SK-N-MC (cell line): ENCODE data around the gene ING5.

Source experiments
- DNase-seq: peaks from one replicate; pipeline ENCODE4 v3.0.0-alpha.2; 2011; ENCODE audit warnings: low read depth, low spot score
- H3K27ac ChIP-seq: fragments of 200-600 bp; sonication (generic); 2 replicates; pipeline ENCODE4 v1.5.1; 2016; ENCODE audit warnings: mixed run types
- H3K36me3 ChIP-seq: fragments of 200-600 bp; sonication (generic); 2 replicates; pipeline ENCODE4 v1.6.1; 2017; ENCODE audit warnings: antibody characterized with exemption, low read length, mixed read lengths; ENCODE audit not compliant: insufficient read depth
- H3K4me3 ChIP-seq: fragments of 200-600 bp; sonication (generic); 2 replicates; pipeline ENCODE4 v1.5.1; 2016
- H3K9ac ChIP-seq: fragments of 200-600 bp; sonication (generic); 2 replicates; pipeline ENCODE4 v1.8.0; 2017; ENCODE audit warnings: mixed run types, mixed read lengths; ENCODE audit not compliant: insufficient read length
- H3K9me3 ChIP-seq: fragments of 200-600 bp; sonication (generic); 2 replicates; pipeline ENCODE4 v1.6.1; 2017; ENCODE audit warnings: low read depth, mild to moderate bottlenecking, antibody characterized with exemption, low read length, moderate library complexity, mixed read lengths
- EZH2 ChIP-seq: fragments of 200-600 bp; sonication (generic); IDR thresholded peaks from one replicate; pipeline ENCODE4 v1.6.1; 2017; ENCODE audit warnings: antibody characterized with exemption
- FOXP2 ChIP-seq: optimal IDR thresholded peaks from 2 replicates; pipeline ENCODE3; 2011; ENCODE audit warnings: mild to moderate bottlenecking, moderate library complexity; ENCODE audit not compliant: insufficient read depth; ENCODE audit errors: extremely low read length, control extremely low read depth
- POLR2AphosphoS5 ChIP-seq: IDR thresholded peaks from 2 replicates; pipeline ENCODE4 v1.6.1; 2012; ENCODE audit warnings: mild to moderate bottlenecking, low read depth, low read length, borderline replicate concordance

Gene ING5

GRCh38 chr2:241701399-241702154 lies at the start of gene ING5:
TSS of gene ING5 (plus strand) at chr2:241702039. CDS start at chr2:241702066, 27 bp downstream.
- H3K36me3 ChIP-seq = peaks cover 21% of the 10 kb centered on the region
- H3K9me3 ChIP-seq = no peaks in the 10 kb centered on the region
- H3K9ac ChIP-seq = peak within 1 kb of the TSS; percentile 95
- H3K4me3 ChIP-seq = peak within 1 kb of the TSS; percentile 94
- DNase-seq = no peak
- TF ChIP-seq POLR2AphosphoS5 = peak; percentile 78
- TF ChIP-seq EZH2 = no peak
- TF ChIP-seq FOXP2 = no peak
- peak within 1 kb of the TSS; percentile 87 for H3K27ac ChIP-seq

- H3K27ac ChIP-seq = no peak overlapping the region
- H3K4me3 ChIP-seq = no peak overlapping the region
- TF ChIP-seq FOXP2 (no peak), POLR2AphosphoS5 (no peak), EZH2 (no peak)
- no peaks in the 10 kb centered on the region for H3K9me3 ChIP-seq
- H3K9ac ChIP-seq = no peak overlapping the region
- H3K36me3 ChIP-seq = peaks cover 29% of the 10 kb centered on the region; the same call in 1 of the 2 replicates
- DNase-seq = no peak
Measured at GRCh38 chr2:241652142-241652541, 49.7 kb upstream of the ING5 start.

- no peak overlapping the region for H3K9ac ChIP-seq
- no peak overlapping the region for H3K4me3 ChIP-seq
- no peak for DNase-seq
- TF ChIP-seq EZH2 (no peak), FOXP2 (no peak), POLR2AphosphoS5 (no peak)
- no peaks in the 10 kb centered on the region for H3K9me3 ChIP-seq
- no peak overlapping the region for H3K27ac ChIP-seq
- peaks cover 31% of the 10 kb centered on the region; the same call in 1 of the 2 replicates for H3K36me3 ChIP-seq
Measured at GRCh38 chr2:241652722-241653121, 49.1 kb upstream of the ING5 start.

DNA sequence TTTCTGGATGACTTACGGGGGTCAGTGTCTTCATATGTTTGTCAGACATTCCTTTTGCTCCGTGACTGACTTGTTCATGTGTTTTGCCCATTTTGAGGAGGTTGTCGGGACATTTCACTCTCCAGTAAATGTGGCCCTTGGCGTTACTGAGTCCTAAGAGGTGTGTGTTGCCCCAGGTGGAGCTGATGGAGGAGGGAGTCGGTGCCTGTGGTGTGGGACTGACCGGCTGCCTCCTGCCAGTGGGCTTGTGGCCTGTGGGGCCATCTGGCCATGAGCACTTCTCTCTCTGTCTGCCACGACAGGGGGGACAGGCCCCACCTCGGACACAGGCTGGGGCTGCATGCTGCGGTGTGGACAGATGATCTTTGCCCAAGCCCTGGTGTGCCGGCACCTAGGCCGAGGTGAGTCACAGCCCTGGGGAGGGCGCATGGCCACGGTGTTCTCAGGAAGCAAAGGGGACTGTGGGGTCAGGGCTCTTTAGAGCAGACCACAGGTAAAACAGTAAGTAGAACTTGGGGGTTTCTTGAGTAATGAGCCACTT lies 48.6 kb upstream of the ING5 start:
- Histone ChIP-seq H3K9me3 (no peaks in the 10 kb centered on the region), H3K27ac (no peak overlapping the region), H3K9ac (no peak overlapping the region), H3K36me3 (peaks cover 36% of the 10 kb centered on the region; the same call in 1 of the 2 replicates), H3K4me3 (no peak overlapping the region)
- no peak for TF ChIP-seq EZH2
- TF ChIP-seq FOXP2 = no peak
- TF ChIP-seq POLR2AphosphoS5 = no peak
- no peak for DNase-seq

- H3K36me3 ChIP-seq = peaks cover 43% of the 10 kb centered on the region
- no peaks in the 10 kb centered on the region for H3K9me3 ChIP-seq
- H3K4me3 ChIP-seq = no peak overlapping the region
- no peak overlapping the region for H3K27ac ChIP-seq
- no peak for DNase-seq
- H3K9ac ChIP-seq = no peak overlapping the region
- TF ChIP-seq FOXP2 (no peak), EZH2 (no peak), POLR2AphosphoS5 (no peak)
Measured at GRCh38 chr2:241654551-241654950, 47.3 kb upstream of the ING5 start.

DNA sequence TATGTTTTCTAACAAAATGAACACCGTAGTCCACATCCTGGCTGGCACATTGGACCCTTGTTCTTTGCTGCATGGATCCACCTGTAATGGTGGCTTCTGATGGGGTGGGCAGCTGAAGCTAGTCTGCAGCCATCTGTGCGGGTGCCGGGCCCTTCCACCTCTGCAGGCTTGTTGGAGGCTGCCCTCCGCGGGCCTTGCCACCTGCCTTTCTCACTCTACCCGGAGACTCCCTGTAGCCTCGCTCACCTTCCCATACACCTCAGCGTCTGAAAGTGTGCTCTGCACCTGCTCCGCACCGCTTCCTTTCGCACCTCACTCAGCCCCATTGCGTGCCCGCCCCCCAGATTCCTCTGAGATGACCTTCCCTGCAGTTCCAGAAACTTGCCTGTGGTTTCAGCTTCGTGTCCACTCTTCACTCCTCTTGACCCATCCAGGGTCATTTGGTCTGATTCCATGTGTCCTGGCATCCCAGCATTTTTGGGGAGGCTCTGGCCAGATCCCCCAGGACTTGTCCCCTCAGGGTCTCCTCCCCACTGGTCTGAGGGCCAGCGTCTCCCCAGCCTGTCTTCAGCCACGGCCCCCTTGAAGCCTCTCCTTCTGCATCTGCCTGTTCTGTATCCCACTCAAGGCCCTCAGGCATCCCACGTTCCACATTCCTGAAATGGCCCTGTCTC lies 46.2 kb upstream of the ING5 start:
- Histone ChIP-seq H3K27ac (no peak overlapping the region), H3K9ac (no peak overlapping the region), H3K36me3 (peaks cover 51% of the 10 kb centered on the region), H3K9me3 (no peaks in the 10 kb centered on the region), H3K4me3 (no peak overlapping the region)
- TF ChIP-seq FOXP2 (no peak), EZH2 (no peak), POLR2AphosphoS5 (no peak)
- DNase-seq = no peak

- no peaks in the 10 kb centered on the region for H3K9me3 ChIP-seq
- no peak overlapping the region for H3K4me3 ChIP-seq
- H3K9ac ChIP-seq = no peak overlapping the region
- no peak for DNase-seq
- TF ChIP-seq EZH2 = no peak
- TF ChIP-seq FOXP2 = no peak
- TF ChIP-seq POLR2AphosphoS5 = no peak
- H3K36me3 ChIP-seq = peaks cover 48% of the 10 kb centered on the region
- H3K27ac ChIP-seq = no peak overlapping the region
Measured at GRCh38 chr2:241656190-241656741, 45.6 kb upstream of the ING5 start.

DNA sequence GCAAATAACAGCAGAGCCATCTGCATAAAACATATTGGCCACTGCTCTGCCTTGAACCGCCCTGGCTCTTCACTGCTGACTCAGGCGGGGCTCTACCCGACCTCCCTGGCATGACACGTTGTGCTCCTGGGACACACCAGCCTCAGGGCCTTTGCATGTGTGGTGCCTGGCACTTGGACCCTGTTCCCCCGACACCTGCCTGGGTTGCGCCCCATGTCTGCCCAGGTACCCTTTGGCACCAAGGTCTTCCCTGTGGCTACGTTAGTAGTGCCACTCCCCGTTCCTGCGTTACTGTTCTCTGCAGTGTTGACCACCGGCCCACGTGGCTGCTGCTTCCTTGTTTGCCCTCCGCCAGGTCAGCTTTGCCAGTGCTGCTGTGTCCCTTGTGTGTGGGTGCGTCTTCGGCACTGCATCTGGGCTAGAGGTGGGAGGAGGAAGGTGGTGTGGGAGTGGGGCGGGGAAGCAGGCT lies 44.0 kb upstream of the ING5 start:
- DNase-seq = no peak
- Histone ChIP-seq H3K9me3 (no peaks in the 10 kb centered on the region), H3K27ac (no peak overlapping the region), H3K4me3 (no peak overlapping the region), H3K36me3 (peaks cover 36% of the 10 kb centered on the region), H3K9ac (no peak overlapping the region)
- TF ChIP-seq POLR2AphosphoS5 = no peak
